Mesothelial cell of epicardium (in vitro differentiated cells): ENCODE results near the gene APBA3. TPM values are rescaled to one million over a fixed set of nuclear protein-coding genes. Genes with fewer than 3 reads are reported as not detected.

Experiments used
- DNase-seq, 2 experiments: peaks; one replicate each; pipeline ENCODE4 v3.0.0; 2021; ENCODE audit warnings: low spot score in 2 of 2; ENCODE audit not compliant: unreplicated experiment in 2 of 2
- H3K27ac Mint-ChIP-seq: 2 replicates; pipeline ENCODE4 v1.8.0; 2021; ENCODE audit warnings: mixed read lengths
- H3K27me3 Mint-ChIP-seq: 2 replicates; pipeline ENCODE4 v1.8.0; 2021; ENCODE audit warnings: low read depth, mixed read lengths
- H3K36me3 Mint-ChIP-seq: 2 replicates; pipeline ENCODE4 v1.8.0; 2021; ENCODE audit warnings: mixed read lengths
- H3K4me1 Mint-ChIP-seq: 2 replicates; pipeline ENCODE4 v1.8.0; 2021; ENCODE audit warnings: mixed read lengths
- H3K4me3 Mint-ChIP-seq: 2 replicates; pipeline ENCODE4 v1.8.0; 2021; ENCODE audit warnings: mild to moderate bottlenecking, moderate library complexity, mixed read lengths
- H3K9me3 Mint-ChIP-seq: 2 replicates; pipeline ENCODE4 v1.8.0; 2021; ENCODE audit warnings: mixed read lengths
- CTCF ChIP-seq: fragments of 200-600 bp; sonication (generic); IDR thresholded peaks from one replicate; pipeline ENCODE4 v1.5.0; 2021; ENCODE audit warnings: antibody characterized with exemption; ENCODE audit not compliant: unreplicated experiment
- total RNA-seq: library from RNA; stranded (reverse); gene quantifications from 3 replicates; pipeline ENCODE4 v1.2.1, GENCODE V29; 2021

APBA3 gene
- total RNA-seq, 1 donor from 2014 or later = 25.2 TPM

- H3K27me3 Mint-ChIP-seq = peaks cover 52% of the 10 kb centered on the region
- no peak for DNase-seq
- H3K27ac Mint-ChIP-seq = no peak overlapping the region
- H3K9me3 Mint-ChIP-seq = no peaks in the 10 kb centered on the region
- TF ChIP-seq CTCF = no peak
- H3K36me3 Mint-ChIP-seq = no peaks in the 10 kb centered on the region
- H3K4me3 Mint-ChIP-seq = no peak overlapping the region
- H3K4me1 Mint-ChIP-seq = peaks cover 1% of the 10 kb centered on the region
Measured at GRCh38 chr19:3803114-3803888, 41.8 kb upstream of the APBA3 start.

DNA sequence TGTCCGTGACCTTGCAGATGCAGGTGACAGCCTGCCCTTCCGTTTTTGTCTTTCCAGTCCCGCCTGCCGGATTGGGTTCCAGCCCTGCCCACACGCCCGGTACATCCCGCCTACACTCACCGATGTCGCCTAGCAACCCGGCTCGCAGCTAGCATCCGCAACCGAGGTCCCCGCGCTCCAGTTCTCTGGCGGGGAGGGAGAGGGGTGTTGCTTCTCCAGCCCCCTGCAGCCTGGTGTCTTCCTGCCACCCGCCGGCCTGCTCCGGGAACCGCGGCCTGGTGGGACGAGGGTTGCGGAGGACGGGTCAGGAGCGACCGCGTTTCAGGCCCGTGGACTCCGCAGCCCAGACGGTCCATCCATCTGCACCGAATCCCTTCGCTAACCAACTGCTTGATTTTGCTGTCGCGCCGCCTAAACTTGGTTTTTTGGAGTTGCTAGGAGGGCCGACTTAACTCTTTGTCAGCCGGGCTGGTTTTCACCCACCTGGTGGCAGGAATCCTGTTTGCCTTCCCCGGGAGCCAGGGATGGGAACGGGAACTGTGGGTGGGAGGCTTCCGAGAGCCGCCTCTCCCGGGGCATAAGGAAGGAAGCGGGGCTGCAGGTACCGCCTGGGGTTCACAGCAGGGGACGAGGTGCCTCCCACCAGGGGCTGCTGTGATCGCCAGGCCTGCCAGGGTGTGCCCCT, 40.1 kb upstream of the APBA3 start:
- no peak for DNase-seq
- Mint-ChIP-seq H3K9me3 (peaks cover 5% of the 10 kb centered on the region), H3K27me3 (peaks cover 57% of the 10 kb centered on the region), H3K4me1 (peaks cover 1% of the 10 kb centered on the region), H3K36me3 (no peaks in the 10 kb centered on the region), H3K27ac (no peak overlapping the region), H3K4me3 (no peak overlapping the region)
- TF ChIP-seq CTCF = peak; percentile 32

- Mint-ChIP-seq H3K9me3 (peaks cover 7% of the 10 kb centered on the region), H3K27ac (no peak overlapping the region), H3K27me3 (peaks cover 57% of the 10 kb centered on the region), H3K4me3 (no peak overlapping the region), H3K36me3 (no peaks in the 10 kb centered on the region), H3K4me1 (peaks cover 1% of the 10 kb centered on the region)
- no peak for DNase-seq
- TF ChIP-seq CTCF = no peak
Measured at GRCh38 chr19:3800996-3801395, 39.5 kb upstream of the APBA3 start.

DNA sequence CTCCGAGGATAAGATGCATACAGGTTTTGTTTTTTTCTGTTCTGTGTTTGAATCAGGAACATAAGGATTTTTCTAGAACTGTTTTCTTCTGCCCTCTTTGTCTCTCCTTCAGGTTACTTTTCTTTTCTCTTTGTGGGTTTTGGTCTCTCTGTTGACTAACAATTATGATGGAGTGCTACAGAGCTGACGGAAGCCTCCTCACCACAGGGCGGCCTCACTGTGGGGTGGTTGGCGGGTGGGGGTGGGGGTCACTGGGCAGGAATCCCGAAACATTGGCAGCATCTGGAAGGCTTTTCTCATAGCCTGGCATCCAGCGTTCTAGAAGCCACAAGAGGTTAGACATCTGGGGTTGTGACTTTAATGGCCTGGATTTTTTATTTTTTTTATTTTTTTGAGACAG, 36.6 kb upstream of the APBA3 start:
- Mint-ChIP-seq H3K27me3 (peaks cover 51% of the 10 kb centered on the region), H3K9me3 (peaks cover 11% of the 10 kb centered on the region), H3K36me3 (no peaks in the 10 kb centered on the region), H3K4me3 (no peak overlapping the region), H3K27ac (no peak overlapping the region), H3K4me1 (peaks cover 1% of the 10 kb centered on the region)
- no peak for TF ChIP-seq CTCF
- no peak for DNase-seq

GRCh38 chr19:3796358-3796757, 34.9 kb upstream of the APBA3 start:
- no peak for DNase-seq
- Mint-ChIP-seq H3K27me3 (peaks cover 39% of the 10 kb centered on the region), H3K4me3 (no peak overlapping the region), H3K27ac (no peak overlapping the region), H3K4me1 (no peaks in the 10 kb centered on the region), H3K9me3 (peaks cover 11% of the 10 kb centered on the region), H3K36me3 (no peaks in the 10 kb centered on the region)
- no peak for TF ChIP-seq CTCF
